ENCODE measurements around the gene SYNDIG1.

Gene SYNDIG1

GRCh38 chr20:24697411-24697810, 228.0 kb downstream of the SYNDIG1 start:
- DNase-seq: no peak

GRCh38 chr20:24698189-24698588, 228.8 kb downstream of the SYNDIG1 start:
- no peak for DNase-seq

- DNase-seq: no peak
Measured at GRCh38 chr20:24698706-24699206, 229.3 kb downstream of the SYNDIG1 start.

- no peak for DNase-seq
Measured at GRCh38 chr20:24699321-24700165, 230.1 kb downstream of the SYNDIG1 start.

- no peak for DNase-seq
Measured at GRCh38 chr20:24700166-24700860, 230.9 kb downstream of the SYNDIG1 start.

GRCh38 chr20:24701027-24701426, 231.6 kb downstream of the SYNDIG1 start:
- DNase-seq: no peak

- DNase-seq: no peak
Measured at GRCh38 chr20:24701668-24702067, 232.2 kb downstream of the SYNDIG1 start.

- no peak for DNase-seq
Measured at GRCh38 chr20:24702501-24703283, 233.3 kb downstream of the SYNDIG1 start.

GRCh38 chr20:24703284-24703610, 233.8 kb downstream of the SYNDIG1 start:
- DNase-seq: no peak

- DNase-seq: no peak
Measured at GRCh38 chr20:24704899-24705298, 235.5 kb downstream of the SYNDIG1 start.

- no peak for DNase-seq
Measured at GRCh38 chr20:24705486-24705885, 236.1 kb downstream of the SYNDIG1 start.

GRCh38 chr20:24708411-24709295, 239.2 kb downstream of the SYNDIG1 start:
- no peak for DNase-seq
